HCT116 (cell line): ENCODE data around the gene MEN1. TPM values are rescaled to one million over a fixed set of nuclear protein-coding genes. Genes with fewer than 3 reads are reported as not detected.

Experiments used
- ATAC-seq: fragments of 200-7000 bp; cut with Tn5 transposase; 2 replicates; pipeline ENCODE4 v1.9.1; 2020; ENCODE audit warnings: mild to moderate bottlenecking, moderate library complexity
- BruUV-seq: library from RNA; stranded (reverse); fragments of 400-500 nt; replicated peaks from 2 replicates; lab custom pipeline; 2021; lab: Mats Ljungman, UMichigan
- CTCF ChIA-PET: fragments of 300-600 bp; sonication (Branson Sonifier 250); formaldehyde crosslinking; loops from one replicate; lab custom pipeline; 2021; ENCODE audit warnings: antibody characterized with exemption; lab: Charles Lee
- POLR2A ChIA-PET: fragments of 300-600, 350-600 bp; sonication (Branson Sonifier 250); formaldehyde crosslinking; loops from one replicate; lab custom pipeline; 2021; ENCODE audit warnings: antibody characterized with exemption; lab: Charles Lee
- RAD21 ChIA-PET, 2 experiments: fragments of 300-600 bp; sonication (Branson Sonifier 250); formaldehyde crosslinking; loops; one replicate each; lab custom pipeline; 2023; ENCODE audit warnings: low total read pairs in 2 of 2; ENCODE audit not compliant: uncharacterized antibody in 2 of 2, unreplicated experiment in 2 of 2, low non-redundant PET in 1 of 2; lab: Charles Lee
- DNase-seq: peaks from one replicate; pipeline ENCODE4 v3.0.0-alpha.2; 2010; ENCODE audit warnings: low read depth, low spot score
- H2AFZ ChIP-seq: fragments of 200-600 bp; shearing (Covaris generic), sonication (generic); 2 replicates; pipeline ENCODE4 v1.6.1; 2017; ENCODE audit warnings: low read depth, mixed run types, mixed read lengths, antibody characterized with exemption, low read length; ENCODE audit not compliant: poor library complexity, severe bottlenecking
- H3K27ac ChIP-seq: 2 replicates; pipeline ENCODE4 v1.5.1; 2012; ENCODE audit warnings: low read depth, low read length
- H3K27me3 ChIP-seq: fragments of 200-600 bp; sonication (generic); 2 replicates; pipeline ENCODE4 v1.6.1; 2016; ENCODE audit warnings: mixed run types, low read length, mixed read lengths; ENCODE audit not compliant: insufficient read depth
- H3K36me3 ChIP-seq, 2 experiments: fragments of 200-500 bp in 1 of 2; fragments of 200-600 bp in 1 of 2; sonication (Bioruptor generic) in 1 of 2; sonication (generic) in 1 of 2; 2 replicates each; pipeline versions ENCODE4 v1.5.1 to v1.6.1; 2014 to 2016; ENCODE audit warnings: low read length in 2 of 2, inconsistent platforms in 1 of 2, mixed read lengths in 1 of 2, mixed run types in 1 of 2; ENCODE audit not compliant: insufficient read depth in 2 of 2, control insufficient read depth in 1 of 2
- H3K4me1 ChIP-seq, 2 experiments: fragments of 200-600 bp in 1 of 2; sonication (generic) in 1 of 2; 2 replicates each; pipeline versions ENCODE4 v1.5.1 to v1.6.1; 2012 to 2017; ENCODE audit warnings: low read length in 2 of 2, inconsistent platforms in 1 of 2, mild to moderate bottlenecking in 1 of 2, mixed read lengths in 1 of 2, mixed run types in 1 of 2, moderate library complexity in 1 of 2; ENCODE audit not compliant: insufficient read depth in 2 of 2, control insufficient read depth in 1 of 2
- H3K4me2 ChIP-seq: fragments of 200-600 bp; sonication (generic); 2 replicates; pipeline ENCODE4 v1.6.1; 2017; ENCODE audit warnings: mixed run types, low read length, mixed read lengths
- H3K4me3 ChIP-seq, 2 experiments: fragments of 200-600 bp in 1 of 2; sonication (generic) in 1 of 2; replicated peaks in 1 of 2; 2 replicates each; pipeline ENCODE4 v1.5.1; 2011 to 2016; ENCODE audit warnings: low read length in 2 of 2, control low read depth in 1 of 2, low read depth in 1 of 2, mild to moderate bottlenecking in 1 of 2, mixed read lengths in 1 of 2, mixed run types in 1 of 2
- H3K79me2 ChIP-seq: fragments of 200-600 bp; sonication (generic); 2 replicates; pipeline ENCODE4 v1.6.1; 2017; ENCODE audit warnings: mild to moderate bottlenecking, mixed run types, low read length, moderate library complexity, mixed read lengths; ENCODE audit not compliant: insufficient read depth
- H3K9ac ChIP-seq: fragments of 200-600 bp; sonication (generic); 2 replicates; pipeline ENCODE4 v1.6.1; 2016; ENCODE audit warnings: low read length, mixed read lengths
- H3K9me2 ChIP-seq: fragments of 200-600 bp; sonication (generic), shearing (Covaris generic); 2 replicates; pipeline ENCODE4 v1.6.1; 2017; ENCODE audit warnings: mixed run types, mild to moderate bottlenecking, moderate library complexity; ENCODE audit not compliant: insufficient read depth
- H3K9me3 ChIP-seq, 2 experiments: fragments of 200-500 bp in 1 of 2; fragments of 200-600 bp in 1 of 2; sonication (Bioruptor generic) in 1 of 2; sonication (generic) in 1 of 2; 2 replicates each; pipeline ENCODE4 v1.6.1; 2014 to 2017; ENCODE audit warnings: low read length in 2 of 2, mixed read lengths in 2 of 2, inconsistent platforms in 1 of 2, low read depth in 1 of 2, mild to moderate bottlenecking in 1 of 2, mixed run types in 1 of 2, moderate library complexity in 1 of 2; ENCODE audit not compliant: control insufficient read depth in 1 of 2, insufficient read depth in 1 of 2
- H4K20me1 ChIP-seq: fragments of 200-600 bp; sonication (generic), shearing (Covaris generic); 2 replicates; pipeline ENCODE4 v1.6.1; 2017; ENCODE audit warnings: mixed run types, mild to moderate bottlenecking, moderate library complexity; ENCODE audit not compliant: insufficient read depth
- ELF1 ChIP-seq: IDR thresholded peaks from 2 replicates; pipeline ENCODE4 v1.6.1; 2012; ENCODE audit warnings: low read depth, borderline replicate concordance
- TCF7L2 ChIP-seq: IDR thresholded peaks from 2 replicates; pipeline ENCODE4 v1.7.0; 2011; ENCODE audit warnings: borderline replicate concordance, inconsistent platforms; ENCODE audit not compliant: insufficient read depth, insufficient read length; ENCODE audit errors: extremely low read depth
- intact Hi-C: fragments of 100-400 bp; cut with micrococcal nuclease; formaldehyde crosslinking; loops from 2 replicates; pipeline ENCODE4 v1.10.0; 2022
- total RNA-seq: library from RNA; stranded (reverse); gene quantifications from one replicate; pipeline ENCODE4 v1.2.1, GENCODE V29; 2021; ENCODE audit not compliant: unreplicated experiment
- TF ChIP-seq, protein P1 (sequence below): IDR thresholded peaks from 2 replicates; pipeline ENCODE4 v1.6.1; 2012
- TF ChIP-seq, protein P2 (sequence below), 3 experiments: fragments of 200-600 bp in 1 of 3; sonication (generic) in 1 of 3; IDR thresholded peaks in 2 of 3; conservative IDR thresholded peaks in 1 of 3; 2 replicates each; pipeline ENCODE4 v1.5.1; 2012 to 2017; ENCODE audit warnings: low read depth in 2 of 3, low read length in 2 of 3, antibody characterized with exemption in 1 of 3, borderline replicate concordance in 1 of 3, control low read depth in 1 of 3, mild to moderate bottlenecking in 1 of 3, mixed read lengths in 1 of 3, mixed run types in 1 of 3, moderate library complexity in 1 of 3; ENCODE audit not compliant: insufficient read depth in 1 of 3

The MEN1 gene
- total RNA-seq, 1 experiment from 2014 or later = 62.1 TPM

- H3K36me3 ChIP-seq = peaks cover 7 to 13% of the 10 kb centered on the region in 2 experiments; a peak in 2 of 4 replicates
- no peak overlapping the region for H2AFZ ChIP-seq
- H4K20me1 ChIP-seq = no peaks in the 10 kb centered on the region
- H3K27me3 ChIP-seq = no peaks in the 10 kb centered on the region
- CTCF ChIA-PET = no interaction called here
- no peaks in the 10 kb centered on the region for H3K9me2 ChIP-seq
- intact Hi-C loops = no loop called here
- TF ChIP-seq, protein P1, sequence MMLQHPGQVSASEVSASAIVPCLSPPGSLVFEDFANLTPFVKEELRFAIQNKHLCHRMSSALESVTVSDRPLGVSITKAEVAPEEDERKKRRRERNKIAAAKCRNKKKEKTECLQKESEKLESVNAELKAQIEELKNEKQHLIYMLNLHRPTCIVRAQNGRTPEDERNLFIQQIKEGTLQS = no peak
- TF ChIP-seq TCF7L2 = no peak
- TF ChIP-seq ELF1 = no peak
- TF ChIP-seq, protein P2, sequence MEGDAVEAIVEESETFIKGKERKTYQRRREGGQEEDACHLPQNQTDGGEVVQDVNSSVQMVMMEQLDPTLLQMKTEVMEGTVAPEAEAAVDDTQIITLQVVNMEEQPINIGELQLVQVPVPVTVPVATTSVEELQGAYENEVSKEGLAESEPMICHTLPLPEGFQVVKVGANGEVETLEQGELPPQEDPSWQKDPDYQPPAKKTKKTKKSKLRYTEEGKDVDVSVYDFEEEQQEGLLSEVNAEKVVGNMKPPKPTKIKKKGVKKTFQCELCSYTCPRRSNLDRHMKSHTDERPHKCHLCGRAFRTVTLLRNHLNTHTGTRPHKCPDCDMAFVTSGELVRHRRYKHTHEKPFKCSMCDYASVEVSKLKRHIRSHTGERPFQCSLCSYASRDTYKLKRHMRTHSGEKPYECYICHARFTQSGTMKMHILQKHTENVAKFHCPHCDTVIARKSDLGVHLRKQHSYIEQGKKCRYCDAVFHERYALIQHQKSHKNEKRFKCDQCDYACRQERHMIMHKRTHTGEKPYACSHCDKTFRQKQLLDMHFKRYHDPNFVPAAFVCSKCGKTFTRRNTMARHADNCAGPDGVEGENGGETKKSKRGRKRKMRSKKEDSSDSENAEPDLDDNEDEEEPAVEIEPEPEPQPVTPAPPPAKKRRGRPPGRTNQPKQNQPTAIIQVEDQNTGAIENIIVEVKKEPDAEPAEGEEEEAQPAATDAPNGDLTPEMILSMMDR (IDR thresholded peaks at IDR 0.05 in 2 of 3, conservative IDR thresholded peaks at IDR 0.05 in 1 of 3; ENCODE audit: borderline replicate concordance in 1 of 3, insufficient read depth in 1 of 3, low read depth in 2 of 3, low read length in 2 of 3) = no peak
- BruUV-seq = no TSS peak
- no peaks in the 10 kb centered on the region for H3K9me3 ChIP-seq
- H3K4me3 ChIP-seq = no peak overlapping the region
- H3K9ac ChIP-seq = no peak overlapping the region
- no peak overlapping the region for H3K27ac ChIP-seq
- H3K4me1 ChIP-seq = 0 out of 4 replicates have a peak, but pooled peaks cover 0 to 4% of the 10 kb centered on the region in 2 experiments
- ATAC-seq (no peak), DNase-seq (no peak)
- RAD21 ChIA-PET = no interaction called here
- H3K4me2 ChIP-seq = no peak overlapping the region
- H3K79me2 ChIP-seq = no peaks in the 10 kb centered on the region
- POLR2A ChIA-PET = no interaction called here
These were observed 17.1 kb upstream of the MEN1 start for GRCh38 chr11:64827451-64827839.
